ENCODE measurements around the gene MAP4K4.

Gene MAP4K4

GRCh38 chr2:101679801-101680487 lies 17.6 kb upstream of the MAP4K4 start:
- no peaks in the 10 kb centered on the region for H3K27me3 ChIP-seq (ENCODE audit: insufficient read depth, insufficient read length)
- no peak for DNase-seq (ENCODE audit: low read depth, low spot score)
- no peaks in the 10 kb centered on the region for H3K4me1 ChIP-seq (ENCODE audit: insufficient read depth, insufficient read length)
- H3K4me3 ChIP-seq (ENCODE audit: insufficient read length, low read depth): no peak overlapping the region
- H3K9ac ChIP-seq (ENCODE audit: insufficient read length, low read depth): no peak overlapping the region
- no peaks in the 10 kb centered on the region for H3K9me3 ChIP-seq (ENCODE audit: insufficient read depth, low read length)
- H3K36me3 ChIP-seq (ENCODE audit: insufficient read depth, insufficient read length, low read length): no peaks in the 10 kb centered on the region
- TF ChIP-seq SUZ12 (IDR thresholded peaks at IDR 0.05; ENCODE audit: extremely low read depth, insufficient read depth, insufficient read length) (no peak), ZNF274 (IDR thresholded peaks at IDR 0.05; ENCODE audit: low read depth, low read length) (no peak), YY1 (IDR thresholded peaks at IDR 0.05; ENCODE audit: insufficient read depth, insufficient read length) (no peak)

- no peaks in the 10 kb centered on the region for H3K27me3 ChIP-seq (ENCODE audit: insufficient read depth, insufficient read length)
- no peak overlapping the region for H3K4me3 ChIP-seq (ENCODE audit: insufficient read length, low read depth)
- H3K9me3 ChIP-seq (ENCODE audit: insufficient read depth, low read length): no peaks in the 10 kb centered on the region
- no peaks in the 10 kb centered on the region for H3K4me1 ChIP-seq (ENCODE audit: insufficient read depth, insufficient read length)
- peak overlapping the region; percentile 22 for H3K9ac ChIP-seq (ENCODE audit: insufficient read length, low read depth)
- no peak for DNase-seq (ENCODE audit: low read depth, low spot score)
- TF ChIP-seq YY1 (IDR thresholded peaks at IDR 0.05; ENCODE audit: insufficient read depth, insufficient read length) (no peak), SUZ12 (IDR thresholded peaks at IDR 0.05; ENCODE audit: extremely low read depth, insufficient read depth, insufficient read length) (no peak), ZNF274 (IDR thresholded peaks at IDR 0.05; ENCODE audit: low read depth, low read length) (no peak)
- no peaks in the 10 kb centered on the region for H3K36me3 ChIP-seq (ENCODE audit: insufficient read depth, insufficient read length, low read length)
These were observed 15.2 kb upstream of the MAP4K4 start for GRCh38 chr2:101682311-101682710.

GRCh38 chr2:101684313-101684712 lies 13.2 kb upstream of the MAP4K4 start:
- no peak for DNase-seq (ENCODE audit: low read depth, low spot score)
- Histone ChIP-seq H3K36me3 (ENCODE audit: insufficient read depth, insufficient read length, low read length) (no peaks in the 10 kb centered on the region), H3K27me3 (ENCODE audit: insufficient read depth, insufficient read length) (no peaks in the 10 kb centered on the region), H3K4me3 (ENCODE audit: insufficient read length, low read depth) (no peak overlapping the region), H3K9ac (ENCODE audit: insufficient read length, low read depth) (no peak overlapping the region), H3K4me1 (ENCODE audit: insufficient read depth, insufficient read length) (no peaks in the 10 kb centered on the region), H3K9me3 (ENCODE audit: insufficient read depth, low read length) (no peaks in the 10 kb centered on the region)
- TF ChIP-seq SUZ12 (IDR thresholded peaks at IDR 0.05; ENCODE audit: extremely low read depth, insufficient read depth, insufficient read length) (no peak), ZNF274 (IDR thresholded peaks at IDR 0.05; ENCODE audit: low read depth, low read length) (no peak), YY1 (IDR thresholded peaks at IDR 0.05; ENCODE audit: insufficient read depth, insufficient read length) (no peak)

GRCh38 chr2:101688261-101688660 lies 9.2 kb upstream of the MAP4K4 start:
- no peak for TF ChIP-seq SUZ12 (IDR thresholded peaks at IDR 0.05; ENCODE audit: extremely low read depth, insufficient read depth, insufficient read length)
- TF ChIP-seq ZNF274 (IDR thresholded peaks at IDR 0.05; ENCODE audit: low read depth, low read length): no peak
- no peak for TF ChIP-seq YY1 (IDR thresholded peaks at IDR 0.05; ENCODE audit: insufficient read depth, insufficient read length)

GRCh38 chr2:101689114-101689825 lies 8.2 kb upstream of the MAP4K4 start:
- no peak overlapping the region for H3K4me3 ChIP-seq (ENCODE audit: insufficient read length, low read depth)
- no peak for DNase-seq (ENCODE audit: low read depth, low spot score)
- no peaks in the 10 kb centered on the region for H3K27me3 ChIP-seq (ENCODE audit: insufficient read depth, insufficient read length)
- no peaks in the 10 kb centered on the region for H3K4me1 ChIP-seq (ENCODE audit: insufficient read depth, insufficient read length)
- H3K9ac ChIP-seq (ENCODE audit: insufficient read length, low read depth): no peak overlapping the region
- no peaks in the 10 kb centered on the region for H3K36me3 ChIP-seq (ENCODE audit: insufficient read depth, insufficient read length, low read length)
- TF ChIP-seq YY1 (IDR thresholded peaks at IDR 0.05; ENCODE audit: insufficient read depth, insufficient read length): no peak
- TF ChIP-seq ZNF274 (IDR thresholded peaks at IDR 0.05; ENCODE audit: low read depth, low read length): no peak
- TF ChIP-seq SUZ12 (IDR thresholded peaks at IDR 0.05; ENCODE audit: extremely low read depth, insufficient read depth, insufficient read length): no peak
- H3K9me3 ChIP-seq (ENCODE audit: insufficient read depth, low read length): no peaks in the 10 kb centered on the region; the same call in 1 of the 2 replicates

More at GRCh38 chr2:101688261-101688660, 9.2 kb upstream of the MAP4K4 start:
- DNase-seq (ENCODE audit: low read depth, low spot score): no peak
- H3K36me3 ChIP-seq (ENCODE audit: insufficient read depth, insufficient read length, low read length): no peaks in the 10 kb centered on the region
- H3K4me3 ChIP-seq (ENCODE audit: insufficient read length, low read depth): no peak overlapping the region
- no peaks in the 10 kb centered on the region for H3K27me3 ChIP-seq (ENCODE audit: insufficient read depth, insufficient read length)
- no peaks in the 10 kb centered on the region for H3K9me3 ChIP-seq (ENCODE audit: insufficient read depth, low read length)
- no peak overlapping the region for H3K9ac ChIP-seq (ENCODE audit: insufficient read length, low read depth)
- no peaks in the 10 kb centered on the region for H3K4me1 ChIP-seq (ENCODE audit: insufficient read depth, insufficient read length)

GRCh38 chr2:101690547-101691152 lies 6.9 kb upstream of the MAP4K4 start:
- no peaks in the 10 kb centered on the region for H3K4me1 ChIP-seq (ENCODE audit: insufficient read depth, insufficient read length)
- DNase-seq (ENCODE audit: low read depth, low spot score): no peak

GRCh38 chr2:101692041-101692440 lies 5.5 kb upstream of the MAP4K4 start:
- DNase-seq (ENCODE audit: low read depth, low spot score): no peak
- H3K27me3 ChIP-seq (ENCODE audit: insufficient read depth, insufficient read length): peaks cover 3% of the 10 kb centered on the region
- no peaks in the 10 kb centered on the region; the same call in 1 of the 2 replicates for H3K9me3 ChIP-seq (ENCODE audit: insufficient read depth, low read length)
- H3K4me1 ChIP-seq (ENCODE audit: insufficient read depth, insufficient read length): no peaks in the 10 kb centered on the region
- H3K36me3 ChIP-seq (ENCODE audit: insufficient read depth, insufficient read length, low read length): no peaks in the 10 kb centered on the region
- no peak overlapping the region for H3K9ac ChIP-seq (ENCODE audit: insufficient read length, low read depth)
- TF ChIP-seq SUZ12 (IDR thresholded peaks at IDR 0.05; ENCODE audit: extremely low read depth, insufficient read depth, insufficient read length): no peak
- no peak for TF ChIP-seq ZNF274 (IDR thresholded peaks at IDR 0.05; ENCODE audit: low read depth, low read length)
- no peak for TF ChIP-seq YY1 (IDR thresholded peaks at IDR 0.05; ENCODE audit: insufficient read depth, insufficient read length)
- H3K4me3 ChIP-seq (ENCODE audit: insufficient read length, low read depth): no peak overlapping the region

More at GRCh38 chr2:101690547-101691152, 6.9 kb upstream of the MAP4K4 start:
- TF ChIP-seq SUZ12 (IDR thresholded peaks at IDR 0.05; ENCODE audit: extremely low read depth, insufficient read depth, insufficient read length): no peak
- no peak for TF ChIP-seq ZNF274 (IDR thresholded peaks at IDR 0.05; ENCODE audit: low read depth, low read length)
- no peak for TF ChIP-seq YY1 (IDR thresholded peaks at IDR 0.05; ENCODE audit: insufficient read depth, insufficient read length)
- no peaks in the 10 kb centered on the region; the same call in 1 of the 2 replicates for H3K9me3 ChIP-seq (ENCODE audit: insufficient read depth, low read length)
- H3K9ac ChIP-seq (ENCODE audit: insufficient read length, low read depth): no peak overlapping the region
- H3K36me3 ChIP-seq (ENCODE audit: insufficient read depth, insufficient read length, low read length): no peaks in the 10 kb centered on the region
- H3K27me3 ChIP-seq (ENCODE audit: insufficient read depth, insufficient read length): no peaks in the 10 kb centered on the region
- no peak overlapping the region for H3K4me3 ChIP-seq (ENCODE audit: insufficient read length, low read depth)
